ENCODE results near the gene RANBP1.

DNA sequence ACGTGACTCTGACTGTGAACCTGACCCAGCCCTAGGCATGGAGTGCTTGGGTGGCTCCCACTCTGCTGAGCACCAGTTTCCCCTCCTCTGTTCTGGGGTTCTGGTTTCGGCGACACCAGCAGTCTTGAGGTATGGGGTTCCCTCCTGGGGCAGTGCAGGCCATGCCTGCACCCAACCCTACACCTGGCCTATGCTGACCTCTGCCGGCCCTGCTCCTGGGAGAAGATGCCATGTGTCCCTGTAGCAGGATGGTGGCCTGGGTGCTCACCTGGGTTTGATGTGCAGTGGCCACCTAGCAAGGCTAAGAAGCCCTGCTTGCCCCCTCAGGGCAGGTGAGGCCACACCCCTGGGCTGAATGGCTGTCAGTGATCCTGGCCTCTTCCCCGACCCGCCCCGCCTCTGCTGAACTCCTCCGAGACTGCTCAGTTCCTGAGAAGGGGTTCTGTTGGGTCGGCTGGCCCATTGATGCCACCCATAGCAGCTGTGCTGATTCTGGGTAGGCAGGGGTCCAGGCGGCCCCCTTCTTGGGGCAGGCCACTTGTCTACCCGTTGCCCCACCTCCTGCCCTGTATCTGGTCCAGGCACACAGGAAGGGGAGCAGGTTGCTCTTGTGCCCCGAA lies 18.1 kb downstream of the RANBP1 start:
- TF ChIP-seq EZH2 (IDR thresholded peaks at IDR 0.05; ENCODE audit: insufficient read depth, poor library complexity, severe bottlenecking) (no peak), EZH2phosphoT487 (IDR thresholded peaks at IDR 0.05; ENCODE audit: insufficient read depth, low read depth) (no peak)
